ENCODE data around the gene ZNF195.

The ZNF195 gene

DNA sequence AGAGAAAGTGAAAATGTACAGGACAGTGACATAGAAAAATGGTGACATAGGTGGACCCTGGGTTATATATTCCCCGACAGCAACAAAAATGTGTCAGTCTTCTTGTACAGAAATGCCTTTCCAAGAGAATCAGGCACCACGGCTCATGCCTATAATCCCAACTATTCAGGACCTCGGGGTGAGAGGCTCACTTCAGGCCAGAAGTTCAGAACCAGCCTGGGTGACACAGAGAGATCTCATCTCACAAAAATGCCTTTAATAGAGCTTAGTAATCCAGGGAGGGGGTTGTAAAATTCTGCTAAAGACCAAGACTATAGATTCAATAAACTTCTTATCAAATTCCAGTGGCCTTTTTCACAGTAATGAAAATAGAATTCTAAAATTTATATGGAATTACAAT is 10.7 kb downstream of the ZNF195 start:
- Histone ChIP-seq H3K4me3 (no peak overlapping the region), H3K9me3 (peaks cover 5 to 12% (median 8%) of the 10 kb centered on the region in 3 donors), H3K4me1 (no peaks in the 10 kb centered on the region), H3K36me3 (peaks cover 80 to 89% (median 85%) of the 10 kb centered on the region in 3 donors), H3K27me3 (no peaks in the 10 kb centered on the region), H3K27ac (no peak overlapping the region)
- intact Hi-C loops (cut with DNase I; ENCODE audit: low total_unique reads), result no loop called here
- no peak for DNase-seq
- TF ChIP-seq, protein P1, sequence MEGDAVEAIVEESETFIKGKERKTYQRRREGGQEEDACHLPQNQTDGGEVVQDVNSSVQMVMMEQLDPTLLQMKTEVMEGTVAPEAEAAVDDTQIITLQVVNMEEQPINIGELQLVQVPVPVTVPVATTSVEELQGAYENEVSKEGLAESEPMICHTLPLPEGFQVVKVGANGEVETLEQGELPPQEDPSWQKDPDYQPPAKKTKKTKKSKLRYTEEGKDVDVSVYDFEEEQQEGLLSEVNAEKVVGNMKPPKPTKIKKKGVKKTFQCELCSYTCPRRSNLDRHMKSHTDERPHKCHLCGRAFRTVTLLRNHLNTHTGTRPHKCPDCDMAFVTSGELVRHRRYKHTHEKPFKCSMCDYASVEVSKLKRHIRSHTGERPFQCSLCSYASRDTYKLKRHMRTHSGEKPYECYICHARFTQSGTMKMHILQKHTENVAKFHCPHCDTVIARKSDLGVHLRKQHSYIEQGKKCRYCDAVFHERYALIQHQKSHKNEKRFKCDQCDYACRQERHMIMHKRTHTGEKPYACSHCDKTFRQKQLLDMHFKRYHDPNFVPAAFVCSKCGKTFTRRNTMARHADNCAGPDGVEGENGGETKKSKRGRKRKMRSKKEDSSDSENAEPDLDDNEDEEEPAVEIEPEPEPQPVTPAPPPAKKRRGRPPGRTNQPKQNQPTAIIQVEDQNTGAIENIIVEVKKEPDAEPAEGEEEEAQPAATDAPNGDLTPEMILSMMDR (IDR thresholded peaks at IDR 0.05), result no peak

DNA sequence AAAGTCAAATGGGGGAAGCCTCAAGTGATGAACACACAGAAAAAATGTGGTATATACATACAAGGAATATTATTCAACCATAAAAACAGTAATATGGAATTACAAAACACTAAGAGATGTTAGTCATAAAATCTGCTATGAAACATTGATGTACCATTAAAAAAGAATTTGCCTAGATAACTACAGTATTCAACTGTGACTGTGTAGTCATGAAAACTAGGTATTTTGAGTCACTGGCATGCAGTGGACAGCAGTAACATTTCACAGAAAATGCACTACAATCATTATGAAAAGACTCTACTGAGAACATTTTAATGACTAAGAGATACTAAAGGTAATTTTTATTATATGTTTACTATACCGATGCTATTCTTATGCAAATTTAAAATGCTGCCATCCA is 11.7 kb downstream of the ZNF195 start:
- no peak for DNase-seq
- H3K27ac ChIP-seq, result no peak overlapping the region
- no peaks in the 10 kb centered on the region for H3K27me3 ChIP-seq
- peaks cover 8 to 20% (median 8%) of the 10 kb centered on the region in 3 donors for H3K9me3 ChIP-seq
- H3K36me3 ChIP-seq, result peaks cover 89 to 98% (median 91%) of the 10 kb centered on the region in 3 donors
- no peak overlapping the region for H3K4me3 ChIP-seq
- TF ChIP-seq, protein P1 (IDR thresholded peaks at IDR 0.05), result no peak
- intact Hi-C loops (cut with DNase I; ENCODE audit: low total_unique reads), result no loop called here
- no peaks in the 10 kb centered on the region for H3K4me1 ChIP-seq

- intact Hi-C loops (cut with DNase I; ENCODE audit: low total_unique reads), result no loop called here
- Histone ChIP-seq H3K9me3 (peaks cover 13 to 73% (median 45%) of the 10 kb centered on the region in 3 donors), H3K27me3 (no peaks in the 10 kb centered on the region), H3K27ac (no peak overlapping the region), H3K36me3 (peaks cover 54 to 73% (median 72%) of the 10 kb centered on the region in 3 donors), H3K4me1 (no peaks in the 10 kb centered on the region), H3K4me3 (no peak overlapping the region)
- TF ChIP-seq, protein P1 (IDR thresholded peaks at IDR 0.05), result no peak
- no peak for DNase-seq
Measured at GRCh38 chr11:3359092-3359824, 19.7 kb downstream of the ZNF195 start.

GRCh38 chr11:3357994-3358676 is 20.8 kb downstream of the ZNF195 start:
- TF ChIP-seq, protein P1 (IDR thresholded peaks at IDR 0.05), result no peak
- no peak for DNase-seq
- Histone ChIP-seq H3K27ac (no peak overlapping the region), H3K9me3 (peaks cover 6 to 62% (median 43%) of the 10 kb centered on the region in 3 donors), H3K4me3 (no peak overlapping the region), H3K27me3 (no peaks in the 10 kb centered on the region), H3K36me3 (peaks cover 43 to 62% (median 60%) of the 10 kb centered on the region in 3 donors), H3K4me1 (no peaks in the 10 kb centered on the region)
- intact Hi-C loops (cut with DNase I; ENCODE audit: low total_unique reads), result no loop called here

- DNase-seq, result no peak
- Histone ChIP-seq H3K36me3 (peaks cover 35 to 53% (median 52%) of the 10 kb centered on the region in 3 donors), H3K4me3 (no peak overlapping the region), H3K27ac (no peak overlapping the region), H3K27me3 (no peaks in the 10 kb centered on the region), H3K9me3 (peaks cover 6 to 55% (median 41%) of the 10 kb centered on the region in 3 donors), H3K4me1 (no peaks in the 10 kb centered on the region)
- intact Hi-C loops (cut with DNase I; ENCODE audit: low total_unique reads), result no loop called here
- TF ChIP-seq, protein P1 (IDR thresholded peaks at IDR 0.05), result no peak
Measured at GRCh38 chr11:3357302-3357701, 21.6 kb downstream of the ZNF195 start.

All from tibial artery (tissue), 4 donors.